Stimulated activated CD8-positive, alpha-beta memory T cell treated with anti-CD3 and anti-CD28 coated beads, Interleukin-15, amount 100 ng/mL, for 24 hours (primary cell): ENCODE measurements around the gene SOX11.

Experiments
- DNase-seq: peaks from one replicate; pipeline ENCODE4 v3.0.0-alpha.2; 2020; ENCODE audit warnings: low read depth

SOX11 gene

GRCh38 chr2:5692561-5693286, 540 bp downstream of the SOX11 start:
- no peak for DNase-seq

GRCh38 chr2:5693287-5694201, 1.4 kb downstream of the SOX11 start:
- DNase-seq = no peak

- DNase-seq = no peak
These were observed 2.1 kb downstream of the SOX11 start for GRCh38 chr2:5694306-5694705.

GRCh38 chr2:5695654-5696403, 3.6 kb downstream of the SOX11 start:
- no peak for DNase-seq

GRCh38 chr2:5696404-5696944, 4.3 kb downstream of the SOX11 start:
- no peak for DNase-seq

GRCh38 chr2:5696945-5697521, 4.8 kb downstream of the SOX11 start:
- no peak for DNase-seq

GRCh38 chr2:5697562-5697961, 5.4 kb downstream of the SOX11 start:
- no peak for DNase-seq

GRCh38 chr2:5698134-5698533, 6.0 kb downstream of the SOX11 start:
- no peak for DNase-seq

GRCh38 chr2:5699963-5700362, 7.8 kb downstream of the SOX11 start:
- no peak for DNase-seq

GRCh38 chr2:5700551-5700950, 8.4 kb downstream of the SOX11 start:
- DNase-seq = no peak

- no peak for DNase-seq
These were observed 9.1 kb downstream of the SOX11 start for GRCh38 chr2:5701266-5701665.

GRCh38 chr2:5703166-5703565, 11.0 kb downstream of the SOX11 start:
- DNase-seq = no peak

GRCh38 chr2:5705490-5705889, 13.3 kb downstream of the SOX11 start:
- no peak for DNase-seq

- DNase-seq = no peak
These were observed 14.7 kb downstream of the SOX11 start for GRCh38 chr2:5706717-5707455.

GRCh38 chr2:5710615-5711014, 18.4 kb downstream of the SOX11 start:
- no peak for DNase-seq

- no peak for DNase-seq
These were observed 20.9 kb downstream of the SOX11 start for GRCh38 chr2:5713101-5713500.

- DNase-seq = no peak
These were observed 27.6 kb downstream of the SOX11 start for GRCh38 chr2:5719629-5720334.

- no peak for DNase-seq
These were observed 28.2 kb downstream of the SOX11 start for GRCh38 chr2:5720426-5720825.

GRCh38 chr2:5722236-5722635, 30.1 kb downstream of the SOX11 start:
- no peak for DNase-seq
